22Rv1 (cell line): ENCODE data around the gene KRABD2.
A peak's percentile ranks its signal among the peaks of the same experiment; 100 is the strongest.

Source experiments
- H3K27ac ChIP-seq: fragments of 450-650 bp; 2 replicates; pipeline ENCODE4 v1.5.1; 2017
- CTCF ChIP-seq: fragments of 450-650 bp; IDR thresholded peaks from 2 replicates; pipeline ENCODE4 v1.5.1; 2017; ENCODE audit warnings: mild to moderate bottlenecking
- ZFX ChIP-seq: fragments of 450-650 bp; IDR thresholded peaks from 2 replicates; pipeline ENCODE4 v1.6.1; 2017; ENCODE audit warnings: antibody characterized with exemption, borderline replicate concordance

KRABD2 gene

GRCh38 chr17:8345052-8345690 is 31.3 kb downstream of the KRABD2 start:
- TF ChIP-seq CTCF (no peak), ZFX (no peak)
- H3K27ac ChIP-seq, result peak overlapping the region; percentile 70

- TF ChIP-seq CTCF (no peak), ZFX (no peak)
Observed at GRCh38 chr17:8341456-8341855, 35.0 kb downstream of the KRABD2 start.

GRCh38 chr17:8339540-8339939 is 37.0 kb downstream of the KRABD2 start, which contains the start of gene ODF4:
ODF4 (plus strand) TSS chr17:8339840; CDS start chr17:8340052, 212 bp downstream.
- H3K27ac ChIP-seq, result no peak within 1 kb of the TSS

More at GRCh38 chr17:8341456-8341855, 35.0 kb downstream of the KRABD2 start:
- no peak overlapping the region for H3K27ac ChIP-seq

GRCh38 chr17:8338753-8339140 is 37.8 kb downstream of the KRABD2 start:
- TF ChIP-seq ZFX (no peak), CTCF (no peak)
- H3K27ac ChIP-seq, result no peak overlapping the region

More at GRCh38 chr17:8339540-8339939, 37.0 kb downstream of the KRABD2 start, which contains the start of gene ODF4:
- TF ChIP-seq ZFX (no peak), CTCF (no peak)

GRCh38 chr17:8337802-8338752 is 38.4 kb downstream of the KRABD2 start:
- TF ChIP-seq ZFX (no peak), CTCF (no peak)

GRCh38 chr17:8333281-8333680 is 43.2 kb downstream of the KRABD2 start:
- H3K27ac ChIP-seq, result no peak overlapping the region
- no peak for TF ChIP-seq CTCF
- TF ChIP-seq ZFX, result no peak

More at GRCh38 chr17:8337802-8338752, 38.4 kb downstream of the KRABD2 start:
- no peak overlapping the region for H3K27ac ChIP-seq

GRCh38 chr17:8332688-8333087 is 43.8 kb downstream of the KRABD2 start:
- no peak overlapping the region for H3K27ac ChIP-seq
- TF ChIP-seq ZFX, result no peak
- TF ChIP-seq CTCF, result no peak
